Colon (tissue), 2 donors: ENCODE measurements around the gene CTSW.
"Not testable (repeated sequence)": the region's sequence is repeated elsewhere in the genome, so short reads cannot be mapped to it uniquely, and the experiment has no call there.

Source experiments
- FAIRE-seq: peaks from 2 replicates; lab custom pipeline; 2012; peaks lifted over from hg19 to GRCh38; lab: Jason Lieb, UNC
- donor health status: control.
- donor health status: control.

Gene CTSW

GRCh38 chr11:65885808-65886536 is 6.3 kb downstream of the CTSW start:
- FAIRE-seq = no peak

GRCh38 chr11:65886826-65887722 is 7.4 kb downstream of the CTSW start:
- FAIRE-seq = no peak

- FAIRE-seq = no peak
These were observed 8.1 kb downstream of the CTSW start for GRCh38 chr11:65887723-65888162.

GRCh38 chr11:65888163-65888814 is 8.7 kb downstream of the CTSW start, which contains the start of gene FIBP:
Gene FIBP, minus strand, starts transcription at chr11:65888471. Its CDS starts 53 bp downstream, at chr11:65888418.
- no peak for FAIRE-seq

- FAIRE-seq = no peak
These were observed 10.9 kb downstream of the CTSW start, which contains the start of gene CCDC85B for GRCh38 chr11:65890324-65891218. Gene CCDC85B, plus strand, starts transcription at chr11:65890673. Its CDS starts 111 bp downstream, at chr11:65890784.

GRCh38 chr11:65891219-65892136 is 11.8 kb downstream of the CTSW start:
- no peak for FAIRE-seq

- FAIRE-seq = not testable (repeated sequence)
These were observed 12.5 kb downstream of the CTSW start for GRCh38 chr11:65892137-65892540.

GRCh38 chr11:65892661-65893317 is 13.2 kb downstream of the CTSW start:
- FAIRE-seq = no peak

- FAIRE-seq = no peak
These were observed 14.5 kb downstream of the CTSW start for GRCh38 chr11:65894034-65894591.

GRCh38 chr11:65895482-65895981 is 15.9 kb downstream of the CTSW start:
- FAIRE-seq = no peak

GRCh38 chr11:65896034-65896999 is 16.7 kb downstream of the CTSW start:
- FAIRE-seq = no peak

GRCh38 chr11:65897020-65897471 is 17.4 kb downstream of the CTSW start:
- FAIRE-seq = no peak

GRCh38 chr11:65898656-65899355 is 19.2 kb downstream of the CTSW start:
- no peak for FAIRE-seq

GRCh38 chr11:65899356-65900124 is 19.9 kb downstream of the CTSW start:
- no peak for FAIRE-seq

GRCh38 chr11:65900125-65900898 is 20.7 kb downstream of the CTSW start, which contains the start of gene FOSL1:
Gene FOSL1, minus strand, starts transcription at chr11:65900388. Its CDS starts 49 bp downstream, at chr11:65900339.
- FAIRE-seq = no peak

- FAIRE-seq = no peak
These were observed 21.2 kb downstream of the CTSW start for GRCh38 chr11:65900899-65901180.
